A549 (cell line): ENCODE measurements around the gene ARAP3. TPM values are rescaled to one million over a fixed set of nuclear protein-coding genes. Genes with fewer than 3 reads are reported as not detected.

Experiments
- ATAC-seq, 2 experiments: fragments of 200-7000 bp in 1 of 2; fragments of >200 bp in 1 of 2; cut with Nextera tagmentation in 1 of 2; cut with Tn5 transposase in 1 of 2; 3 replicates each; pipeline versions ENCODE4 v1.8.0 to v1.9.1; 2018 to 2020; ENCODE audit warnings: mild to moderate bottlenecking in 1 of 2, moderate library complexity in 1 of 2
- CTCF ChIA-PET: fragments of 300-600 bp; sonication (Branson Sonifier 250); formaldehyde crosslinking; extraction: SDS; loops from one replicate; lab custom pipeline; 2021; ENCODE audit warnings: antibody characterized with exemption, inconsistent platforms; lab: Yijun Ruan, JAX
- POLR2A ChIA-PET: fragments of 350-600 bp; formaldehyde crosslinking; extraction: SDS; loops from one replicate; lab custom pipeline; 2021; ENCODE audit warnings: antibody characterized with exemption, inconsistent platforms; lab: Yijun Ruan, JAX
- DNase-seq, 2 experiments: peaks; one replicate each; pipeline versions ENCODE4 v3.0.0 to v3.0.0-alpha.2; 2011 to 2016; ENCODE audit warnings: low read depth in 1 of 2, low spot score in 1 of 2
- FAIRE-seq: peaks from 2 replicates; lab custom pipeline; 2011; peaks lifted over from hg19 to GRCh38; lab: Jason Lieb, UNC
- H3K27ac ChIP-seq, 2 experiments: fragments of >200 bp; sonication (Bioruptor Twin); formaldehyde crosslinking; 3 replicates each; pipeline ENCODE4 v1.5.1; 2016 to 2017
- H3K4me1 ChIP-seq: fragments of >200 bp; sonication (Bioruptor Twin); formaldehyde crosslinking; 3 replicates; pipeline ENCODE4 v1.6.1; 2016
- H3K4me2 ChIP-seq: fragments of >200 bp; sonication (Bioruptor Twin); formaldehyde crosslinking; 3 replicates; pipeline ENCODE4 v1.6.1; 2016
- H3K4me3 ChIP-seq: fragments of >200 bp; sonication (Bioruptor Twin); formaldehyde crosslinking; 3 replicates; pipeline ENCODE4 v1.5.1; 2016
- H3K9me3 ChIP-seq: fragments of >200 bp; sonication (Bioruptor Twin); formaldehyde crosslinking; 3 replicates; pipeline ENCODE4 v1.6.1; 2016
- BCL3 ChIP-seq: fragments of >200 bp; sonication (Bioruptor Twin); formaldehyde crosslinking; IDR thresholded peaks from 3 replicates; pipeline ENCODE4 v1.6.1; 2016
- CBX2 ChIP-seq: fragments of 200-600 bp; sonication (generic); IDR thresholded peaks from 2 replicates; pipeline ENCODE4 v1.6.1; 2016; ENCODE audit warnings: low read depth, mild to moderate bottlenecking, borderline replicate concordance
- CEBPB ChIP-seq, 2 experiments: fragments of >200 bp in 1 of 2; sonication (Bioruptor Twin) in 1 of 2; formaldehyde crosslinking in 1 of 2; IDR thresholded peaks; 2 replicates each; pipeline ENCODE4 v1.6.1; 2012 to 2016
- CHD2 ChIP-seq: fragments of 150-350 bp; IDR thresholded peaks from 2 replicates; pipeline ENCODE4 v1.6.1; 2014; ENCODE audit warnings: low read length; ENCODE audit not compliant: partially characterized antibody
- CTCF ChIP-seq: fragments of >200 bp; sonication (Bioruptor Twin); formaldehyde crosslinking; IDR thresholded peaks from 3 replicates; pipeline ENCODE4 v1.5.1; 2016
- E2F6 ChIP-seq: IDR thresholded peaks from 2 replicates; pipeline ENCODE4 v1.6.1; 2012; ENCODE audit warnings: low read depth, borderline replicate concordance
- EHF ChIP-seq: fragments of 250-450 bp; sonication (Bioruptor Pico); IDR thresholded peaks from 2 replicates; pipeline ENCODE4 v1.5.0; 2020; ENCODE audit warnings: mild to moderate bottlenecking
- EP300 ChIP-seq, 2 experiments: fragments of >200 bp; sonication (Bioruptor Twin); formaldehyde crosslinking; IDR thresholded peaks; 2 replicates in 1 of 2; 3 replicates in 1 of 2; pipeline ENCODE4 v1.6.1; 2016 to 2017
- ESRRA ChIP-seq: fragments of 150-350 bp; IDR thresholded peaks from 2 replicates; pipeline ENCODE4 v1.6.1; 2014; ENCODE audit warnings: mild to moderate bottlenecking, low read length, borderline replicate concordance
- FOSB ChIP-seq: fragments of 250-450 bp; sonication (Bioruptor Pico); IDR thresholded peaks from 2 replicates; pipeline ENCODE4 v1.5.0; 2020; ENCODE audit warnings: mild to moderate bottlenecking, moderate library complexity
- FOSL2 ChIP-seq, 2 experiments: fragments of 450-650 bp in 1 of 2; fragments of >200 bp in 1 of 2; sonication (Bioruptor Twin) in 1 of 2; formaldehyde crosslinking; IDR thresholded peaks; 2 replicates each; pipeline versions ENCODE4 v1.5.0 to v1.6.1; 2016 to 2020; ENCODE audit warnings: mild to moderate bottlenecking in 1 of 2, moderate library complexity in 1 of 2
- FOXS1 ChIP-seq: fragments of 250-450 bp; sonication (Bioruptor Pico); IDR thresholded peaks from 2 replicates; pipeline ENCODE4 v1.5.0; 2020; ENCODE audit warnings: mild to moderate bottlenecking, moderate library complexity
- GATA3 ChIP-seq: IDR thresholded peaks from 2 replicates; pipeline ENCODE4 v1.6.1; 2012; ENCODE audit warnings: borderline replicate concordance
- HDAC2 ChIP-seq: fragments of 200-600 bp; sonication (generic); IDR thresholded peaks from 2 replicates; pipeline ENCODE4 v1.6.1; 2016
- HEYL ChIP-seq: fragments of 250-450 bp; sonication (Bioruptor Pico); IDR thresholded peaks from 2 replicates; pipeline ENCODE4 v1.8.0; 2021; ENCODE audit warnings: mild to moderate bottlenecking, moderate library complexity
- HOXB5 ChIP-seq: fragments of 250-450 bp; sonication (Bioruptor Pico); IDR thresholded peaks from 2 replicates; pipeline ENCODE4 v1.5.0; 2020; ENCODE audit warnings: mild to moderate bottlenecking, moderate library complexity
- KDM1A ChIP-seq: fragments of 200-600 bp; sonication (generic); IDR thresholded peaks from 2 replicates; pipeline ENCODE4 v1.6.1; 2016; ENCODE audit warnings: low read depth, mild to moderate bottlenecking
- KDM5A ChIP-seq: fragments of 200-600 bp; sonication (generic); IDR thresholded peaks from 2 replicates; pipeline ENCODE4 v1.6.1; 2016; ENCODE audit warnings: antibody characterized with exemption, mild to moderate bottlenecking
- MAFK ChIP-seq: fragments of 450-650 bp; IDR thresholded peaks from 2 replicates; pipeline ENCODE4 v1.6.1; 2014; ENCODE audit not compliant: partially characterized antibody
- MAX ChIP-seq: IDR thresholded peaks from 2 replicates; pipeline ENCODE4 v1.6.1; 2012
- MAZ ChIP-seq: fragments of 150-350 bp; IDR thresholded peaks from 2 replicates; pipeline ENCODE4 v1.6.1; 2014; ENCODE audit warnings: antibody characterized with exemption, low read depth, low read length, borderline replicate concordance
- MYC ChIP-seq: IDR thresholded peaks from 2 replicates; pipeline ENCODE4 v1.6.1; 2012; ENCODE audit warnings: mild to moderate bottlenecking, inconsistent platforms, low read length, improper control_type of control experiment, borderline replicate concordance
- NPAS2 ChIP-seq: fragments of 250-450 bp; sonication (Bioruptor Pico); IDR thresholded peaks from 2 replicates; pipeline ENCODE4 v1.8.0; 2022; ENCODE audit warnings: mild to moderate bottlenecking, moderate library complexity, borderline replicate concordance
- PBX3 ChIP-seq: IDR thresholded peaks from 2 replicates; pipeline ENCODE4 v1.6.1; 2012
- PHF8 ChIP-seq: fragments of 200-600 bp; sonication (generic); IDR thresholded peaks from 2 replicates; pipeline ENCODE4 v1.6.1; 2016; ENCODE audit warnings: low read depth, mild to moderate bottlenecking, antibody characterized with exemption, moderate library complexity, borderline replicate concordance
- RAD21 ChIP-seq, 2 experiments: fragments of >200 bp in 1 of 2; sonication (Bioruptor Twin) in 1 of 2; formaldehyde crosslinking in 1 of 2; IDR thresholded peaks in 1 of 2; conservative IDR thresholded peaks in 1 of 2; 2 replicates in 1 of 2; 3 replicates in 1 of 2; pipeline ENCODE4 v1.6.1; 2012 to 2018; ENCODE audit warnings: inconsistent platforms in 1 of 2
- SMC3 ChIP-seq: fragments of >200 bp; sonication (Bioruptor Twin); formaldehyde crosslinking; IDR thresholded peaks from 3 replicates; pipeline ENCODE4 v1.6.1; 2018; ENCODE audit warnings: inconsistent platforms
- SREBF2 ChIP-seq: fragments of 450-650 bp; IDR thresholded peaks from 2 replicates; pipeline ENCODE4 v1.6.1; 2014; ENCODE audit warnings: mild to moderate bottlenecking, moderate library complexity
- ZNF302 ChIP-seq: fragments of 250-450 bp; sonication (Bioruptor Pico); IDR thresholded peaks from 2 replicates; pipeline ENCODE4 v1.9.0; 2021; ENCODE audit warnings: inconsistent platforms, mild to moderate bottlenecking, moderate library complexity
- WGBS: methylation state at CpG from one replicate; pipeline ENCODE4 v1.1.6; 2017; ENCODE audit errors: missing lambda C conversion rate; 5-methylcytosine and 5-hydroxymethylcytosine counted together
- polyA plus RNA-seq, 4 experiments: library from polyadenylated mRNA; depleted of rRNA in 3 of 4; stranded (reverse); fragments of >200 nt; fragmentation: RNase III in 1 of 4; extraction: RNeasy Plus Mini Kit Qiagen cat#74134 plus additional on column Dnase treatment in 1 of 4; gene quantifications; 2 replicates in 3 of 4; 3 replicates in 1 of 4; pipeline ENCODE4 v1.2.3, GENCODE V29; 2011 to 2017

Gene ARAP3
- polyA plus RNA-seq, 2 of the 4 experiments (the other 2 are of a cell fraction): 3.0 to 6.6 TPM

GRCh38 chr5:141708016-141708415, 26.0 kb upstream of the ARAP3 start:
- no peak overlapping the region for H3K27ac ChIP-seq
- no peak for FAIRE-seq
- ChIA-PET CTCF (interaction anchor here (1.2 to 7.8 kb wide), 4 partner anchors 16 to 253 kb away, joined by 6 to 58 read pairs (median 16); partner anchors contain the start of gene PCDH1), POLR2A (no interaction called here)
- ATAC-seq: no peak
- H3K4me3 ChIP-seq: no peak overlapping the region
- DNase-seq: no peak
- no peaks in the 10 kb centered on the region for H3K4me1 ChIP-seq
- no peak for TF ChIP-seq FOXS1
- no peak for TF ChIP-seq ZNF302 (CRISPR knock-in tag)
- no peak for TF ChIP-seq NPAS2 (CRISPR knock-in tag)
- no peak for TF ChIP-seq SMC3
- no peak for TF ChIP-seq HDAC2
- no peak for TF ChIP-seq CHD2
- TF ChIP-seq MAX: no peak
- TF ChIP-seq MAZ: no peak
- no peak for TF ChIP-seq RAD21 (conservative IDR thresholded peaks at IDR 0.05 in 1 of 2, IDR thresholded peaks at IDR 0.05 in 1 of 2)
- TF ChIP-seq BCL3: no peak
- no peak for TF ChIP-seq MAFK
- no peak for TF ChIP-seq HOXB5 (CRISPR knock-in tag)
- no peak for TF ChIP-seq GATA3
- no peak for TF ChIP-seq HEYL (CRISPR knock-in tag)
- H3K9me3 ChIP-seq: no peaks in the 10 kb centered on the region
- no peak overlapping the region for H3K4me2 ChIP-seq
- WGBS: 62% methylated on average over 9 of the region's 9 CpGs

GRCh38 chr5:141707510-141707909, 25.5 kb upstream of the ARAP3 start:
- ATAC-seq (no peak), FAIRE-seq (no peak), DNase-seq (no peak)
- 55% methylated on average over 8 of the region's 8 CpGs for WGBS
- no peak for TF ChIP-seq CTCF
- no peak for TF ChIP-seq MYC
- no peak for TF ChIP-seq SREBF2
- no peak for TF ChIP-seq PBX3
- TF ChIP-seq HEYL (CRISPR knock-in tag): no peak
- TF ChIP-seq CEBPB (IDR thresholded peaks at IDR 0.05): no peak
- Histone ChIP-seq H3K9me3 (no peaks in the 10 kb centered on the region), H3K27ac (no peak overlapping the region), H3K4me1 (0 out of 3 replicates have a peak, but pooled peaks cover 2% of the 10 kb centered on the region), H3K4me3 (no peak overlapping the region), H3K4me2 (no peak overlapping the region)
- ChIA-PET CTCF (interaction anchor here (0.7 to 7.8 kb wide), 5 partner anchors 15 to 948 kb away, joined by 3 to 58 read pairs (median 6); partner anchors contain the start of gene PCDH1), POLR2A (no interaction called here)

GRCh38 chr5:141706121-141706520, 24.1 kb upstream of the ARAP3 start:
- no peak overlapping the region for H3K4me2 ChIP-seq
- no peak overlapping the region for H3K4me3 ChIP-seq
- 0 out of 3 replicates have a peak, but pooled peaks cover 4% of the 10 kb centered on the region for H3K4me1 ChIP-seq
- ATAC-seq: no peak
- ChIA-PET POLR2A (no interaction called here), CTCF (interaction anchor here (1.4 to 7.8 kb wide), 2 partner anchors 108 to 173 kb away, joined by 4 to 58 read pairs; partner anchors contain the start of gene PCDH1)
- no peaks in the 10 kb centered on the region for H3K9me3 ChIP-seq
- no peak overlapping the region for H3K27ac ChIP-seq
- TF ChIP-seq CBX2: no peak
- no peak for TF ChIP-seq CEBPB (IDR thresholded peaks at IDR 0.05)
- no peak for TF ChIP-seq GATA3
- TF ChIP-seq EHF: no peak
- no peak for TF ChIP-seq E2F6
- TF ChIP-seq KDM1A: no peak
- no peak for TF ChIP-seq FOSL2 (IDR thresholded peaks at IDR 0.05)
- TF ChIP-seq FOSL2 (CRISPR knock-in tag; IDR thresholded peaks at IDR 0.05): no peak
- TF ChIP-seq FOSB (CRISPR knock-in tag): no peak
- no peak for TF ChIP-seq BCL3
- no peak for TF ChIP-seq ESRRA
- no peak for TF ChIP-seq KDM5A
- TF ChIP-seq EP300 (IDR thresholded peaks at IDR 0.05): no peak
- TF ChIP-seq FOXS1: no peak
- no peak for TF ChIP-seq PHF8
- WGBS: 12% methylated on average over 3 of the region's 3 CpGs
- FAIRE-seq: no peak
- DNase-seq: no peak
